Activated CD4-positive, alpha-beta T cell treated with anti-CD3 and anti-CD28 coated beads, Interleukin-2, amount 50 U/mL, for 4 hours (primary cell): ENCODE measurements around the gene SULF2.
"Not testable (repeated sequence)": the region's sequence is repeated elsewhere in the genome, so short reads cannot be mapped to it uniquely, and the experiment has no call there.

Experiments
- DNase-seq, 2 experiments: peaks; one replicate each; pipeline ENCODE4 v3.0.0-alpha.2; 2020

The SULF2 gene

GRCh38 chr20:47804224-47804825 is 19.0 kb upstream of the SULF2 start:
- DNase-seq: not testable (repeated sequence)

DNA sequence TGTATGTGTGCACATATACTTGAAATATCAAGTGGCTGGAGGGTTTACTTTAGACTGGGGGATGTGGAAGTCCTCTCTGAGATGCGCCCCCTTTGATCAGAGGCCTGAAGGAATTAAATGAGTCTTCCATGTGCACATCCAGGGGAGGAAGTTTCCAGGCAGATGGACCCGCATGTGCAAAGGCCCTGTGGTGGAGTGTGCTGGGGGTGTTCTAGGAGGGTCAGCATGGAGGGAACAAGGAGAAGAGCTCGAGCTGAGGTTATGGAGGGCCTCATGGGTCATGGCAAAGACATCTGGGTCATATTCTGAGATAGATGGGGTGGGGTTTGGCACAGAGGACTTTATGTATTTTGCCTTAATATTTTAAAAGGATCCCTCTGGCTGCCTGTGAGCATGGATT is 17.7 kb upstream of the SULF2 start:
- DNase-seq: no peak

- DNase-seq: no peak
Measured at GRCh38 chr20:47802226-47802920, 17.1 kb upstream of the SULF2 start.

DNA sequence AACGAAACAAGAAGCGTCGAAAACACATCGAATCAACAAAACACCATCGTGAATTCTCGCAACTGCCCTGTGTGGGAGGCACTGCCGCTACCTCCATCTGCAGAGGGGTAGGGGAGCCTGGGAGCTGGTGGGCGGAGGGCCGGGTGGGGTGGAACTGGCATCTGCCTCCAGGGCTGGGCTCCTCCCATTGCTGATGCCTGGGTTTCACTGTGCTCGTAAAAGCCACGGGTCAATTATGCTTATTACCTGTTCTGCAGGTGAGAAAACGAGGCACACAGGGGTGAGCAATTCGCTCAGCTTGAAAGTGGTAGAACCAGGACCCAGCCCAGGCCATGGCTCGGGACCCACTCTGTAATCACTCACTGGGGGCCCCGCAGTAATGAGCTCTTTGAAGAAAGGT is 16.5 kb upstream of the SULF2 start:
- DNase-seq: no peak

- DNase-seq: no peak
Measured at GRCh38 chr20:47801079-47801478, 15.8 kb upstream of the SULF2 start.

GRCh38 chr20:47800623-47801022 is 15.3 kb upstream of the SULF2 start:
- DNase-seq: no peak

DNA sequence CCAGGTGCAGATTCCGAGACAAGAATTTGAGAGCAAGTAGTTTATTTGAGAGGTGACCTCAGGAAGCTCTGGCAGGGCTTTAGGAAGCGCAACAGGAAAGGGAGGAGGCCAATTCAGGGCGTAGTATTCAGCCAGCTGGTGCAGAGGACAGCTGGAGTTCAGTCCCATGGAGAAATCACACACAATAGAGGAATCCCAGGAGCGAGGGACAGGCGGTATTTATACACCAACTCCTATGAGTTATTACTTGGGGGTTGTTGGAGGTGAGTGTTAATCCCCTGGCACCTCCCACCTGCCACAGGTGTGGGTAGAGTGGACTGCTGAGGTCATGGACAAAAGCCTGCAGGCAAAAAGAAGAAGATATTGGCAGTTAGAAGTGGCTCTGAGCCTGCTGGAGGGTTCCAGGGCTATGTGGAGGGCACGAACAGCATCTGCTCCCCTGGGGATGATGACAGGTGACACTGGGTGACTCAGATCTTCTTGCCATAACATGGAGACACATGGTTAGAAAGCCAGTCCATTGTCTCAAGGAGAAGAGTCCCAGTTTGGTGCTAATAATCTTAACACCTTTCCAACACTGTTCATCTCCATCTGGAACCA is 13.9 kb upstream of the SULF2 start:
- no peak for DNase-seq

GRCh38 chr20:47796971-47797370 is 11.7 kb upstream of the SULF2 start:
- DNase-seq: no peak

- DNase-seq: no peak
Measured at GRCh38 chr20:47795214-47795907, 10.1 kb upstream of the SULF2 start.

DNA sequence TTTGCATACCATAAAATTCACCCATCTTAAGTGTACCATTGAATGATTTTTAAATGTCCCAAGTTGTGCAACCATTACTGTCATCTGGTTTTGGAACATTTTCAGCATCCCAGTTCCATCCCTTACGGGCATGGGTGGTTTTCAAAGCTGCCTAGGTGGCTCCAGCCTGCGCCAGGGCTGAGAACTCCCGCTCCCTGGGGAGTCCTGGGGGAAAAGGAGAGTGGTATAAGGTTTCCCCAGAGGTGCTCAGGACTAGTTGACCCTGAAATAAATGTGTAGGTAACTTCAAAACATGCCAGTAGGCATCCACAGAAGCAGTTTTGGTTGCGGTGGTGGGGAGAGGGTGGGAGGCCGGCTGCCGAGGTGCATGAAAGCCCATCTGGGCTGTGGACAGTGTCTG is 9.0 kb upstream of the SULF2 start:
- not testable (repeated sequence) for DNase-seq

GRCh38 chr20:47792021-47792618 is 6.8 kb upstream of the SULF2 start:
- no peak for DNase-seq

GRCh38 chr20:47791084-47791599 is 5.9 kb upstream of the SULF2 start:
- no peak for DNase-seq

GRCh38 chr20:47790580-47790965 is 5.3 kb upstream of the SULF2 start:
- no peak for DNase-seq

GRCh38 chr20:47789764-47790579 is 4.7 kb upstream of the SULF2 start:
- DNase-seq: no peak

GRCh38 chr20:47789081-47789763 is 3.9 kb upstream of the SULF2 start:
- no peak for DNase-seq

GRCh38 chr20:47788741-47789080 is 3.4 kb upstream of the SULF2 start:
- DNase-seq: no peak

- no peak for DNase-seq
Measured at GRCh38 chr20:47786765-47787107, 1.5 kb upstream of the SULF2 start.

DNA sequence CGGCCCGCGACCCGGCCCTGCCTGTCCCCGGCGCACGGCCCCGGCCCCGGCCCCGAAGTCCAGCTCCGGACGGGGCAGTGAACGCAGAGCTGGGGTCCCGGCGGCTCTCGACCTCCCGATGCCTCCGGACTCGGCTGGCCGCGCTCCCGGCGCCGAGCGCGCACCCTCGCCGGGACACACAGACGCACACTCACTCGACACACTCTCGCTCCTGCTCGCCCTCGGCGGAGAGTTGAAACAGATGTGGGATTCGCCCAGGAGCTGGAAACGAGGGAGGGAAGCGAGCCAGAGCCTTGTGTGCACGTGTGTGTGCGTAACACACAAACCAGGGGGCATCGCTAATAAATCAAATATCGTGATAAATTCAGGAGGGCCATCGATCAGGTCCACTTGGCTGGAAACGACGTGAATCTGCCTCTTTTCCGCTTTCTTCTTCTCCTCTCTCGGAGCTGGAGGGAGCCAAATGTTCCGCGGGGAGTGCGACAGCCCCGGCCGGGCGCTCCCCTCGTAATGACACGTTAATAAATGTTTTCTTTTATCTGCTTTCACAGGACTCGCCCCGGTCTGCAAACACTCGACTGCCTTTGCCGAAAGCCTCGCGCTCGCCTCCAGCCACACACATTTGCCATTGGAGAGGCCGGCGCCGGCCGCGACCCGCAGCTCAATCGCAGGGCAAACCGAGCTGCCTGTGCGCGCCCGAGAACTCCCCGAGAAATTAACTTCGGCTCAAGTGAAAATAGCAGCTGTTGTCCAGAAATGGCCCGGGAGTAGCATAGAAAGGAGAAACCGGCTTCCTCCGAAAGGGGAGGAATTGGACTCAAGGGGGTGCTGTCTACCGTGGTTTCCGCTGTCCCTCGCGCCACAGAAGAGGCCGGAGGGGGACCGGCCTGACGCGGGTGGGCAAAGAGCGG is 828 bp upstream of the SULF2 start:
- no peak for DNase-seq

GRCh38 chr20:47784599-47785310 is 526 bp downstream of the SULF2 start:
- DNase-seq: no peak
